SK-N-SH treated with all-trans-retinoic acid at 6 μM for 48 hours (cell line): ENCODE results near the gene CFAP57.

Experiments used
- ATAC-seq: fragments of 200-7000 bp; cut with Tn5 transposase; 3 replicates; pipeline ENCODE4 v1.9.1; 2020; ENCODE audit warnings: mild to moderate bottlenecking, moderate library complexity
- ARNTL ChIP-seq: fragments of 450-650 bp; formaldehyde crosslinking; IDR thresholded peaks from 2 replicates; pipeline ENCODE4 v1.5.0; 2020; ENCODE audit warnings: low read depth, mild to moderate bottlenecking, moderate library complexity, borderline replicate concordance
- CSDC2 ChIP-seq: fragments of 250-450 bp; sonication (Bioruptor Pico); IDR thresholded peaks from 2 replicates; pipeline ENCODE4 v1.5.0; 2020; ENCODE audit warnings: mild to moderate bottlenecking, moderate library complexity
- GLIS3 ChIP-seq: fragments of 250-450 bp; sonication (Bioruptor Pico); IDR thresholded peaks from 2 replicates; pipeline ENCODE4 v1.5.0; 2020; ENCODE audit warnings: mild to moderate bottlenecking, moderate library complexity
- OSR1 ChIP-seq: fragments of 250-450 bp; sonication (Bioruptor Pico); IDR thresholded peaks from 2 replicates; pipeline ENCODE4 v1.8.0; 2022; ENCODE audit warnings: moderate library complexity, mild to moderate bottlenecking, inconsistent platforms
- PPARA ChIP-seq: fragments of 250-450 bp; sonication (Bioruptor Pico); IDR thresholded peaks from 2 replicates; pipeline ENCODE4 v1.5.0; 2020; ENCODE audit warnings: mild to moderate bottlenecking, borderline replicate concordance
- RARB ChIP-seq: fragments of 250-450 bp; sonication (Bioruptor Pico); IDR thresholded peaks from 2 replicates; pipeline ENCODE4 v1.8.0; 2021; ENCODE audit warnings: mild to moderate bottlenecking, moderate library complexity
- SNAI2 ChIP-seq: fragments of 250-450 bp; sonication (Bioruptor Pico); IDR thresholded peaks from 2 replicates; pipeline ENCODE4 v1.5.0; 2020; ENCODE audit warnings: mild to moderate bottlenecking, moderate library complexity
- TCF4 ChIP-seq: fragments of 250-450 bp; sonication (Bioruptor Pico); IDR thresholded peaks from 2 replicates; pipeline ENCODE4 v1.8.0; 2021; ENCODE audit warnings: mild to moderate bottlenecking, moderate library complexity, borderline replicate concordance
- TOX ChIP-seq: fragments of 250-450 bp; sonication (Bioruptor Pico); IDR thresholded peaks from 2 replicates; pipeline ENCODE4 v1.8.0; 2021; ENCODE audit warnings: mild to moderate bottlenecking, moderate library complexity, borderline replicate concordance
- ZC3H10 ChIP-seq: fragments of 250-450 bp; sonication (Bioruptor Pico); IDR thresholded peaks from 2 replicates; pipeline ENCODE4 v1.5.1; 2021; ENCODE audit warnings: mild to moderate bottlenecking, moderate library complexity
- ZFP3 ChIP-seq: fragments of 250-450 bp; sonication (Bioruptor Pico); IDR thresholded peaks from 2 replicates; pipeline ENCODE4 v1.5.0; 2020; ENCODE audit warnings: mild to moderate bottlenecking, moderate library complexity
- ZFP30 ChIP-seq: fragments of 450-650 bp; formaldehyde crosslinking; IDR thresholded peaks from 2 replicates; pipeline ENCODE4 v1.5.0; 2022; ENCODE audit warnings: mild to moderate bottlenecking, moderate library complexity
- ZNF565 ChIP-seq: fragments of 450-650 bp; formaldehyde crosslinking; conservative IDR thresholded peaks from 2 replicates; pipeline ENCODE4 v1.5.0; 2020; ENCODE audit warnings: low read depth, mild to moderate bottlenecking, moderate library complexity
- ZNF70 ChIP-seq: fragments of 450-650 bp; formaldehyde crosslinking; IDR thresholded peaks from 2 replicates; pipeline ENCODE4 v1.5.0; 2020; ENCODE audit warnings: mild to moderate bottlenecking, moderate library complexity
- ZNF8 ChIP-seq: fragments of 450-650 bp; formaldehyde crosslinking; IDR thresholded peaks from 2 replicates; pipeline ENCODE4 v1.5.0; 2020; ENCODE audit warnings: mild to moderate bottlenecking, moderate library complexity
- TF ChIP-seq, protein P1 (sequence below): fragments of 250-450 bp; sonication (Bioruptor Pico); IDR thresholded peaks from 2 replicates; pipeline ENCODE4 v1.8.0; 2020; ENCODE audit warnings: mild to moderate bottlenecking, moderate library complexity, borderline replicate concordance
- TF ChIP-seq, protein P2 (sequence below): fragments of 250-450 bp; sonication (Bioruptor Pico); IDR thresholded peaks from 2 replicates; pipeline ENCODE4 v1.5.1; 2020; ENCODE audit warnings: low read depth, mild to moderate bottlenecking, moderate library complexity
- TF ChIP-seq, protein P3 (sequence below): fragments of 250-450 bp; sonication (Bioruptor Pico); IDR thresholded peaks from 2 replicates; pipeline ENCODE4 v1.5.0; 2020; ENCODE audit warnings: mild to moderate bottlenecking, moderate library complexity
- TF ChIP-seq, protein P4 (sequence below): fragments of 250-450 bp; sonication (Bioruptor Pico); IDR thresholded peaks from 2 replicates; pipeline ENCODE4 v1.5.1; 2021; ENCODE audit warnings: mild to moderate bottlenecking, moderate library complexity
- TF ChIP-seq, protein P5 (sequence below): fragments of 250-450 bp; sonication (Bioruptor Pico); IDR thresholded peaks from 2 replicates; pipeline ENCODE4 v1.8.0; 2021; ENCODE audit warnings: low read depth, mild to moderate bottlenecking, moderate library complexity, borderline replicate concordance

Gene CFAP57

DNA sequence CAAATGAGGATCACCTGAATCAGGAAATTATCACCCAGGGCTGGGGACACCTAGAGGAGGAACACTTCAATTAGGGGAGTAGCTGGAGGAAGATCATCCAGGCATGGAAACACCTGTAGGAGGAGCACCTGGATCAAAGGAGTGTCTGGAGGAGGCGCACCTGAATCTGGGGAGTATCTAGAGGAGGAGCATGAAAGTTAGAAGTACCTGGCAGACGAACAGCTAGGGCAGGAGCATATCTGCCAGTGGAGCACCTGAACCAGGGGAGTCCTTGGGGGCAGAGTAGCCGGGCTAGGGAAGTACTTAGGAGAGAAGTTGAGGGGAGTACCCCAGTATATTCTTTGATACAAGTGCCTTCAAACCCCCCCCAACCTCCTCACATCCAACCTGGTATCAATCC lies 111.9 kb downstream of the CFAP57 start:
- TF ChIP-seq, protein P1, sequence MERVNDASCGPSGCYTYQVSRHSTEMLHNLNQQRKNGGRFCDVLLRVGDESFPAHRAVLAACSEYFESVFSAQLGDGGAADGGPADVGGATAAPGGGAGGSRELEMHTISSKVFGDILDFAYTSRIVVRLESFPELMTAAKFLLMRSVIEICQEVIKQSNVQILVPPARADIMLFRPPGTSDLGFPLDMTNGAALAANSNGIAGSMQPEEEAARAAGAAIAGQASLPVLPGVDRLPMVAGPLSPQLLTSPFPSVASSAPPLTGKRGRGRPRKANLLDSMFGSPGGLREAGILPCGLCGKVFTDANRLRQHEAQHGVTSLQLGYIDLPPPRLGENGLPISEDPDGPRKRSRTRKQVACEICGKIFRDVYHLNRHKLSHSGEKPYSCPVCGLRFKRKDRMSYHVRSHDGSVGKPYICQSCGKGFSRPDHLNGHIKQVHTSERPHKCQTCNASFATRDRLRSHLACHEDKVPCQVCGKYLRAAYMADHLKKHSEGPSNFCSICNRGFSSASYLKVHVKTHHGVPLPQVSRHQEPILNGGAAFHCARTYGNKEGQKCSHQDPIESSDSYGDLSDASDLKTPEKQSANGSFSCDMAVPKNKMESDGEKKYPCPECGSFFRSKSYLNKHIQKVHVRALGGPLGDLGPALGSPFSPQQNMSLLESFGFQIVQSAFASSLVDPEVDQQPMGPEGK (CRISPR knock-in tag) = no peak
- TF ChIP-seq ARNTL (CRISPR knock-in tag) (no peak), OSR1 (CRISPR knock-in tag) (no peak), ZC3H10 (CRISPR knock-in tag) (no peak)
- TF ChIP-seq, protein P2, sequence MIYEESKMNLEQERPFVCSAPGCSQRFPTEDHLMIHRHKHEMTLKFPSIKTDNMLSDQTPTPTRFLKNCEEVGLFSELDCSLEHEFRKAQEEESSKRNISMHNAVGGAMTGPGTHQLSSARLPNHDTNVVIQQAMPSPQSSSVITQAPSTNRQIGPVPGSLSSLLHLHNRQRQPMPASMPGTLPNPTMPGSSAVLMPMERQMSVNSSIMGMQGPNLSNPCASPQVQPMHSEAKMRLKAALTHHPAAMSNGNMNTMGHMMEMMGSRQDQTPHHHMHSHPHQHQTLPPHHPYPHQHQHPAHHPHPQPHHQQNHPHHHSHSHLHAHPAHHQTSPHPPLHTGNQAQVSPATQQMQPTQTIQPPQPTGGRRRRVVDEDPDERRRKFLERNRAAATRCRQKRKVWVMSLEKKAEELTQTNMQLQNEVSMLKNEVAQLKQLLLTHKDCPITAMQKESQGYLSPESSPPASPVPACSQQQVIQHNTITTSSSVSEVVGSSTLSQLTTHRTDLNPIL = no peak
- TF ChIP-seq, protein P3, sequence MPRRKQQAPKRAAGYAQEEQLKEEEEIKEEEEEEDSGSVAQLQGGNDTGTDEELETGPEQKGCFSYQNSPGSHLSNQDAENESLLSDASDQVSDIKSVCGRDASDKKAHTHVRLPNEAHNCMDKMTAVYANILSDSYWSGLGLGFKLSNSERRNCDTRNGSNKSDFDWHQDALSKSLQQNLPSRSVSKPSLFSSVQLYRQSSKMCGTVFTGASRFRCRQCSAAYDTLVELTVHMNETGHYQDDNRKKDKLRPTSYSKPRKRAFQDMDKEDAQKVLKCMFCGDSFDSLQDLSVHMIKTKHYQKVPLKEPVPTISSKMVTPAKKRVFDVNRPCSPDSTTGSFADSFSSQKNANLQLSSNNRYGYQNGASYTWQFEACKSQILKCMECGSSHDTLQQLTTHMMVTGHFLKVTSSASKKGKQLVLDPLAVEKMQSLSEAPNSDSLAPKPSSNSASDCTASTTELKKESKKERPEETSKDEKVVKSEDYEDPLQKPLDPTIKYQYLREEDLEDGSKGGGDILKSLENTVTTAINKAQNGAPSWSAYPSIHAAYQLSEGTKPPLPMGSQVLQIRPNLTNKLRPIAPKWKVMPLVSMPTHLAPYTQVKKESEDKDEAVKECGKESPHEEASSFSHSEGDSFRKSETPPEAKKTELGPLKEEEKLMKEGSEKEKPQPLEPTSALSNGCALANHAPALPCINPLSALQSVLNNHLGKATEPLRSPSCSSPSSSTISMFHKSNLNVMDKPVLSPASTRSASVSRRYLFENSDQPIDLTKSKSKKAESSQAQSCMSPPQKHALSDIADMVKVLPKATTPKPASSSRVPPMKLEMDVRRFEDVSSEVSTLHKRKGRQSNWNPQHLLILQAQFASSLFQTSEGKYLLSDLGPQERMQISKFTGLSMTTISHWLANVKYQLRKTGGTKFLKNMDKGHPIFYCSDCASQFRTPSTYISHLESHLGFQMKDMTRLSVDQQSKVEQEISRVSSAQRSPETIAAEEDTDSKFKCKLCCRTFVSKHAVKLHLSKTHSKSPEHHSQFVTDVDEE (CRISPR knock-in tag) = no peak
- TF ChIP-seq, protein P4, sequence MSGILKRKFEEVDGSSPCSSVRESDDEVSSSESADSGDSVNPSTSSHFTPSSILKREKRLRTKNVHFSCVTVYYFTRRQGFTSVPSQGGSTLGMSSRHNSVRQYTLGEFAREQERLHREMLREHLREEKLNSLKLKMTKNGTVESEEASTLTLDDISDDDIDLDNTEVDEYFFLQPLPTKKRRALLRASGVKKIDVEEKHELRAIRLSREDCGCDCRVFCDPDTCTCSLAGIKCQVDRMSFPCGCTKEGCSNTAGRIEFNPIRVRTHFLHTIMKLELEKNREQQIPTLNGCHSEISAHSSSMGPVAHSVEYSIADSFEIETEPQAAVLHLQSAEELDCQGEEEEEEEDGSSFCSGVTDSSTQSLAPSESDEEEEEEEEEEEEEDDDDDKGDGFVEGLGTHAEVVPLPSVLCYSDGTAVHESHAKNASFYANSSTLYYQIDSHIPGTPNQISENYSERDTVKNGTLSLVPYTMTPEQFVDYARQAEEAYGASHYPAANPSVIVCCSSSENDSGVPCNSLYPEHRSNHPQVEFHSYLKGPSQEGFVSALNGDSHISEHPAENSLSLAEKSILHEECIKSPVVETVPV (CRISPR knock-in tag) = no peak
- no peak for ATAC-seq

DNA sequence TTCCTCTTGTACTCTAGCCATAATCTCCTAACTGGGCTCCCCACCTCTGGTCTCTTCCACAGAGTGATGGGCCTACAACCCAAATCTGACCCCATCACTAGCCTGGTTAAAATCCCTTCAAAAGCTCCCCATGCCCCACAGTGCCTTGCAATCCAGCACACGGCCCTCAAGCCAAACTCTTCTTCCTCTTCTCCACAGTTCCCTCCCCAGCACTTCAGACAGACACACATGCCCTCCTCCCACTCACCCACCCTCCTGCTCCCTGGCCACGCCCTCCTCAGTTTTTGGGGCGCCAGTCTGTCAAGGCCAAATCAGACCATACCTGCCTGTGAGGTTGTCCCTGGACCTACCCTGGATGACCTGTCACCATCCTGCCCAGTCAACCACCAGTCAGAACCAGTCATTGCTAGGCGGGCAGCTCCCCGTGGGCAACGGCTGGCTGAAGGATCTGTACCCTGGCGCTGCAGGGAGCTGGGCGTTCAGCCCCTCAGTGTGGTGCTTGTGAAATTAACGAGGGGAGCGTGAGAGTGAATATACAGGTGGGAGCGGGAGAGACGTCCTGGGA lies 112.5 kb downstream of the CFAP57 start:
- no peak for TF ChIP-seq ZNF8 (CRISPR knock-in tag)
- TF ChIP-seq, protein P5, sequence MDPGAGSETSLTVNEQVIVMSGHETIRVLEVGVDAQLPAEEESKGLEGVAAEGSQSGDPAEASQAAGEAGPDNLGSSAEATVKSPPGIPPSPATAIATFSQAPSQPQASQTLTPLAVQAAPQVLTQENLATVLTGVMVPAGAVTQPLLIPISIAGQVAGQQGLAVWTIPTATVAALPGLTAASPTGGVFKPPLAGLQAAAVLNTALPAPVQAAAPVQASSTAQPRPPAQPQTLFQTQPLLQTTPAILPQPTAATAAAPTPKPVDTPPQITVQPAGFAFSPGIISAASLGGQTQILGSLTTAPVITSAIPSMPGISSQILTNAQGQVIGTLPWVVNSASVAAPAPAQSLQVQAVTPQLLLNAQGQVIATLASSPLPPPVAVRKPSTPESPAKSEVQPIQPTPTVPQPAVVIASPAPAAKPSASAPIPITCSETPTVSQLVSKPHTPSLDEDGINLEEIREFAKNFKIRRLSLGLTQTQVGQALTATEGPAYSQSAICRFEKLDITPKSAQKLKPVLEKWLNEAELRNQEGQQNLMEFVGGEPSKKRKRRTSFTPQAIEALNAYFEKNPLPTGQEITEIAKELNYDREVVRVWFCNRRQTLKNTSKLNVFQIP (CRISPR knock-in tag) = no peak
- no peak for TF ChIP-seq TCF4
- TF ChIP-seq TOX (CRISPR knock-in tag) = no peak
- TF ChIP-seq CSDC2 = no peak
- TF ChIP-seq, protein P3 (CRISPR knock-in tag) = no peak
- no peak for TF ChIP-seq ZNF70 (CRISPR knock-in tag)
- no peak for TF ChIP-seq ARNTL (CRISPR knock-in tag)
- TF ChIP-seq, protein P4 (CRISPR knock-in tag) = no peak
- TF ChIP-seq OSR1 (CRISPR knock-in tag) = no peak
- TF ChIP-seq, protein P1 (CRISPR knock-in tag) = no peak
- TF ChIP-seq, protein P2 = no peak
- no peak for TF ChIP-seq SNAI2 (CRISPR knock-in tag)
- no peak for TF ChIP-seq ZC3H10 (CRISPR knock-in tag)
- TF ChIP-seq GLIS3 (CRISPR knock-in tag) = no peak
- no peak for TF ChIP-seq RARB
- TF ChIP-seq ZFP30 = no peak
- no peak for TF ChIP-seq ZFP3 (CRISPR knock-in tag)
- no peak for TF ChIP-seq ZNF565 (CRISPR knock-in tag)
- no peak for TF ChIP-seq PPARA
- ATAC-seq = no peak
